ENCODE data around the gene WDR91.

DNA sequence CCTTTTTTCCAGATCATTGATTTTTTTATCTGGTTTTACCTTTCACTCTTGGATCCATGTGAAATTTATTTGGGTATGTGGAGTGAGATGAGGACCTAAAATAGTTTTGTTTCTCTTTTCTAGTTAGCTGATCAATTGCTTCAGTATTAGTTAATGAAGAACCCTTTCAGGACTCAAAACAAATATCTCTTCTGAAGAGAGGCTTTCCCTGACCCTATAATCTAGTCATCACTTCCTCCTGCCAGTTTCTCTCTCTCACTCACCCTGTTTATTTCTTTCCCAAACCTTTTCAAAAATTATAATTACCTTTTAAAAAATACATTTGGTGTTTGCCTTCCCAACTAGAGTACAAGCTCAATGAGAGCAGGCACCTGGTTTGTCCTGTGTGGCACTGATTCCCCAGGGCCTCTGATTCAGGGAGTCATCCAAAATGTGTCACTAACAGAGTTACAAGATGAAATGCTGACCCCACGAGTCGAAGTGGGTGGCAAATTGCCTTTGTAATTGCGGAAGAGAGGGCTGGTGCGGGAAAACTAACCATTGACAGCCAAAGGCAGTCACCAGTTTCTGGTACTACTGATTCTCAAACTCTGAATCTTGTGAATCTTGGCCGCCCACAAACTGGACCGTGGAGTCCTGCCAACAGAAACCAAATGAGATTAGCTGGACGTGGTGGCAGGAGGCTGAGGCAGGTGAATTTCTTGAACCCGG lies 61.1 kb downstream of the WDR91 start:
- no peak for TF ChIP-seq CTCF (IDR thresholded peaks at IDR 0.05; ENCODE audit: low read length)
- TF ChIP-seq EZH2 (IDR thresholded peaks at IDR 0.05; ENCODE audit: borderline replicate concordance, low read length), result no peak

Data from OCI-LY1 (cell line).